Esophagus muscularis mucosa (tissue), 4 donors: Measurements from ENCODE around the gene PAX4.

Experiments used
- CTCF ChIP-seq, 3 experiments: fragments of 200-600 bp in 2 of 3; fragments of 450-650 bp in 1 of 3; sonication (generic) in 2 of 3; IDR thresholded peaks; one replicate each; pipeline ENCODE4 v1.5.1; 2017 to 2019; ENCODE audit warnings: antibody characterized with exemption in 3 of 3, mild to moderate bottlenecking in 2 of 3, moderate library complexity in 1 of 3
- EP300 ChIP-seq: sonication (generic); formaldehyde crosslinking; IDR thresholded peaks from one replicate; pipeline ENCODE4 v1.6.1; 2017; ENCODE audit warnings: antibody characterized with exemption
- POLR2A ChIP-seq: fragments of 450-650 bp; IDR thresholded peaks from one replicate; pipeline ENCODE4 v1.6.1; 2017; ENCODE audit warnings: antibody characterized with exemption, moderate library complexity, mild to moderate bottlenecking, low read depth
- POLR2AphosphoS5 ChIP-seq, 2 donors: sonication (generic); formaldehyde crosslinking; IDR thresholded peaks; one replicate each; pipeline ENCODE4 v1.6.1; 2017; ENCODE audit warnings: antibody characterized with exemption in 2 of 2

GRCh38 chr7:127608446-127608845 is 9.5 kb downstream of the PAX4 start:
- TF ChIP-seq POLR2A: no peak
- no peak for TF ChIP-seq EP300
- TF ChIP-seq CTCF (IDR thresholded peaks at IDR 0.05): no peak
- TF ChIP-seq POLR2AphosphoS5 (IDR thresholded peaks at IDR 0.05): no peak
